Thoracic aorta (tissue), 2 donors: Measurements from ENCODE around the gene ACTA1. TPM values are rescaled to one million over a fixed set of nuclear protein-coding genes. Genes with fewer than 3 reads are reported as not detected.

Source experiments
- ATAC-seq: fragments of 150-250 bp; one replicate; pipeline ENCODE4 v1.8.0; 2017; ENCODE audit warnings: low read depth; ENCODE audit not compliant: insufficient number of reproducible peaks, low FRiP score
- DNase-seq: peaks from one replicate; pipeline ENCODE4 v3.0.0-alpha.2; 2020; ENCODE audit warnings: low spot score
- H3K27ac ChIP-seq, 2 donors: fragments of 200-600 bp; sonication (generic); 1 replicate in 1 of 2; 2 replicates in 1 of 2; pipeline ENCODE4 v1.5.1; 2016; ENCODE audit warnings: mild to moderate bottlenecking in 2 of 2, moderate library complexity in 2 of 2
- H3K27me3 ChIP-seq: fragments of 200-600 bp; sonication (generic); replicated peaks from 2 replicates; pipeline ENCODE4 v1.6.0; 2016; ENCODE audit warnings: mild to moderate bottlenecking; ENCODE audit not compliant: insufficient read depth
- H3K36me3 ChIP-seq: fragments of 200-600 bp; sonication (generic); one replicate; pipeline ENCODE4 v1.5.1; 2016
- H3K4me1 ChIP-seq, 2 donors: fragments of 200-600 bp; sonication (generic); 1 replicate in 1 of 2; 2 replicates in 1 of 2; pipeline versions ENCODE4 v1.5.1 to v1.6.0; 2016; ENCODE audit warnings: low read depth in 2 of 2, mild to moderate bottlenecking in 1 of 2; ENCODE audit not compliant: control insufficient read depth in 1 of 2
- H3K4me3 ChIP-seq: fragments of 200-600 bp; sonication (generic); 2 replicates; pipeline ENCODE4 v1.5.1; 2016; ENCODE audit warnings: mild to moderate bottlenecking
- H3K9me3 ChIP-seq: fragments of 200-600 bp; sonication (generic); 2 replicates; pipeline ENCODE4 v1.5.1; 2016
- total RNA-seq, 2 donors: library from RNA; depleted of rRNA; stranded (reverse); fragments of >200 nt; gene quantifications; one replicate each; pipeline versions ENCODE4 v1.1.0 to v1.2.3, GENCODE V29; 2016
- TF ChIP-seq, protein P1 (sequence below): fragments of 200-600 bp; sonication (generic); IDR thresholded peaks from one replicate; pipeline ENCODE4 v1.5.1; 2019; ENCODE audit warnings: antibody characterized with exemption

The ACTA1 gene
- total RNA-seq, 2 donors from 2014 or later, result 0.99 to 2.3 TPM

DNA sequence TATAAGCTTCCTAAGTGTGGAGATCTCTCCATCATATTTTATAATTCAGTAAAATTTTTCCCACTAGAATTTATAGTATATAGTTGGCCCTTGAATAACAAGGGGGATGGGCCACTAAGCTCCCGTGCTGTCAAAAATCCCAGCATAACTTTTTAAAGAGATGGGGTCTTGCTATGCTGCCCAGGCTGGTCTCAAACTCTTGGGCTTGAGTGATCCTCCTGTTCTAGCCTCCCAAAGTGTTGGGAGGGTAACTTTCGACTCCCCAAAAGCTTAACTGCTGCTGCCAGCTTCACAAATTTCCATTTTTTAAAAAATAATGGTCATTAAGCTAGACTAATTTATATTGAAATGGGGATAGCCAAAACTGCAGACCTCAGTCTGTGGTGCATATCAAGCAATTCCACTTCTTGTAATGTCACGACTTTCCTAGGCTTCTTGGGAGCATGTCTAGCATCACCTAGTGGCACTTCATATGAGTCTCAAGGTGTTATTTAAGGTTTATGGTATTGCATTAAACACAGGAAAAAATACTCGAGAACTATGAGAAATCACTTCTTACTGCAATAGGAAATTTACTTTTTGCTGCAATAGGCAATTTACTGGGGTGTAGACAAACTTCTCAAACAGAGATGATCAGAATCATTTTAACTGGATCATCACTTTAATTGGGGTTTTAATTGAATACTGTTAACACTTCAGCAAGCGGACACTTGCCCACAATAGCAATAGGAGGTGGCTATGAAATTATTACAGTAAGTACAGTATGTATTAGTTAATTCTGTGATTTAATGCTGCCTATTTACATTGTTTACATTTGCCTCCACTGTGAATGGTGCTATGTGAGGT is 19.3 kb upstream of the ACTA1 start:
- Histone ChIP-seq H3K27ac (no peak overlapping the region), H3K9me3 (no peaks in the 10 kb centered on the region), H3K4me1 (no peaks in the 10 kb centered on the region), H3K4me3 (no peak overlapping the region), H3K27me3 (no peaks in the 10 kb centered on the region), H3K36me3 (peaks cover 10% of the 10 kb centered on the region)
- ATAC-seq (no peak), DNase-seq (no peak)
- TF ChIP-seq, protein P1, sequence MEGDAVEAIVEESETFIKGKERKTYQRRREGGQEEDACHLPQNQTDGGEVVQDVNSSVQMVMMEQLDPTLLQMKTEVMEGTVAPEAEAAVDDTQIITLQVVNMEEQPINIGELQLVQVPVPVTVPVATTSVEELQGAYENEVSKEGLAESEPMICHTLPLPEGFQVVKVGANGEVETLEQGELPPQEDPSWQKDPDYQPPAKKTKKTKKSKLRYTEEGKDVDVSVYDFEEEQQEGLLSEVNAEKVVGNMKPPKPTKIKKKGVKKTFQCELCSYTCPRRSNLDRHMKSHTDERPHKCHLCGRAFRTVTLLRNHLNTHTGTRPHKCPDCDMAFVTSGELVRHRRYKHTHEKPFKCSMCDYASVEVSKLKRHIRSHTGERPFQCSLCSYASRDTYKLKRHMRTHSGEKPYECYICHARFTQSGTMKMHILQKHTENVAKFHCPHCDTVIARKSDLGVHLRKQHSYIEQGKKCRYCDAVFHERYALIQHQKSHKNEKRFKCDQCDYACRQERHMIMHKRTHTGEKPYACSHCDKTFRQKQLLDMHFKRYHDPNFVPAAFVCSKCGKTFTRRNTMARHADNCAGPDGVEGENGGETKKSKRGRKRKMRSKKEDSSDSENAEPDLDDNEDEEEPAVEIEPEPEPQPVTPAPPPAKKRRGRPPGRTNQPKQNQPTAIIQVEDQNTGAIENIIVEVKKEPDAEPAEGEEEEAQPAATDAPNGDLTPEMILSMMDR, result peak; percentile 49

DNA sequence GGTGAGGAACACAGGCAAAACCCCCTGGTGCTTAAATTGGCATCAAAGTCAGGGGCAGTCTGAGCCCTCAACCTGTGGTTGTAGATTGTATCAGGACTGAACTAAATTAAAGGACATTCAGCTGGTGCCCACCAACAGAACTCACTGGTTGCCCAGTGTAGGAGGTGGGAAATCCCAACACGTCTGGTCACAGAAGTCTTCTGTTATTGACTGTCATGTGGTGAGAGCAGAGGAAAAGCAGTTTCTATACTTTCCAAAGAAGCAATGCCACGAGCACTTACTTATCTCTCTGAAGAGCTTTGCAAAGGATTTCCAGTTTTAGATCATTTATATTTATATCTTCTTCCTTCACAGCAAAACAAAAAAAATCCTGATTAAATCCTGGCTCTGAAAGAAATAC is 15.0 kb upstream of the ACTA1 start:
- Histone ChIP-seq H3K4me1 (no peaks in the 10 kb centered on the region), H3K9me3 (no peaks in the 10 kb centered on the region), H3K36me3 (peaks cover 17% of the 10 kb centered on the region), H3K4me3 (no peak overlapping the region), H3K27ac (no peak overlapping the region), H3K27me3 (no peaks in the 10 kb centered on the region)
- ATAC-seq (no peak), DNase-seq (no peak)
- TF ChIP-seq, protein P1, result no peak

DNA sequence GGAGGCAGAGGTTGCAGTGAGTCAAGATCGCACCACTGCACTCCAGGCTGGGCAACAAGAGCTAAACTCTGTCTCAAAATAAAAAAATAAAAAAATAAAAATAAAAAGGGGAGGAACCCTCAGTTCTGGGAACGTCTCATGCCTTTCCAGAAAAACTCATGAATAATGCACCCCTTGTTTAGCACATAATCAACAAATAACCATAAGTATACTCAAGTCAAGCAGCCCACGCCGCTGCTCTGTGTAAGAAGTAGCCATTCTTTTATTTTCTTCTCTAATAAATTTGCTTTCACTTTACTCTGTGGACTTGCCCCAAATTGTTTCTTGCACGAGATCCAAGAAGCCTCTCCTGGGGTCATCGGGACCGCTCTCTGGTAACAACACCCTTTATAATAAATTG is 14.5 kb upstream of the ACTA1 start:
- DNase-seq, result no peak
- H3K27ac ChIP-seq, result no peak overlapping the region
- H3K4me3 ChIP-seq, result no peak overlapping the region
- peaks cover 17% of the 10 kb centered on the region for H3K36me3 ChIP-seq
- H3K9me3 ChIP-seq, result no peaks in the 10 kb centered on the region
- H3K4me1 ChIP-seq, result no peaks in the 10 kb centered on the region
- TF ChIP-seq, protein P1, result no peak
- no peak for ATAC-seq
- H3K27me3 ChIP-seq, result no peaks in the 10 kb centered on the region

DNA sequence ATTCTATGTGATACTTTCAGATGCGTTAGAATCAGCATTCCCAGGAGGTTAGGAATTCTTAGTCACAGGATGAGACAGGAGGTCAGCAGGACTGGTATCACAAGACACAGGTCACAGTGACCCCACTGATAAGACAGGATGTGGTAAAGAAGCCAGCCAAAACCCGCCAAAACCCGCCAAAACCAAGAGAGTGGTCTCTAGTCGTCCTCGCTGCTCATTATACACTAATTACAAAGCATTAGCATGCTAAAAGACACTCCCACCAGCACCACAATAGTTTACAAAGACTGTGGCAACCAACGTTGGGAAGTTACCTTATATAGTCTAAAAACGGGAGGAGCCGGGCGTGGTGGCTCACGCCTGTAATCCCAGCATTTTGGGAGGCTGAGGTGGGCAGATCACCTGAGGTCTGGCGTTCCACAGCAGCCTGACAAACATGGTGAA is 13.9 kb upstream of the ACTA1 start:
- Histone ChIP-seq H3K27me3 (no peaks in the 10 kb centered on the region), H3K9me3 (no peaks in the 10 kb centered on the region), H3K4me1 (no peaks in the 10 kb centered on the region), H3K36me3 (peaks cover 22% of the 10 kb centered on the region), H3K27ac (no peak overlapping the region), H3K4me3 (no peak overlapping the region)
- ATAC-seq, result no peak
- no peak for DNase-seq
- TF ChIP-seq, protein P1, result no peak

DNA sequence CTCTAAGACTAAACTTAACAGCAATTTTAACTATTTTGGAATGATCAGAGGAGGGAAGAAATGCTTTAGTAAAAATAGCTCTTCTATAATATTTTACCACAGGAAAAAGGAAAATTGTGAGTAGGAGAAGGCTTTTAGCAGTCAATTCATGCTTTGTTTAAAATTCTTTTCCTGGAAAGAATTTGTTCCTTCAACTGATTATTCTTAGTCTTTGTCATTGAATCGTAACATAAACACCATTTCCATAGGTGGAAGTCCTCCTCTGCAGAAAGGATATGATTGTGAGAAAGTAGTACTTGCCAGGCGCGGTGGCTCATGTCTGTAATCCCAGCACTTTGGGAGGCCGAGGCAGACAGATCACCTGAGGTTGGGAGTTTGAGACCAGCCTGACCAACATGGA is 11.9 kb upstream of the ACTA1 start:
- TF ChIP-seq, protein P1, result no peak
- no peak overlapping the region for H3K4me3 ChIP-seq
- ATAC-seq (no peak), DNase-seq (no peak)
- no peak overlapping the region for H3K27ac ChIP-seq
- H3K4me1 ChIP-seq, result no peaks in the 10 kb centered on the region
- no peaks in the 10 kb centered on the region for H3K27me3 ChIP-seq
- H3K36me3 ChIP-seq, result peaks cover 22% of the 10 kb centered on the region
- H3K9me3 ChIP-seq, result no peaks in the 10 kb centered on the region
